Tibial nerve (tissue), 3 donors: ENCODE measurements around the gene ERCC1.

Source experiments
- CTCF ChIP-seq, 5 experiments: fragments of 200-600 bp in 3 of 5; fragments of 450-650 bp in 2 of 5; sonication (generic) in 3 of 5; IDR thresholded peaks; one replicate each; pipeline ENCODE4 v1.5.1; 2016 to 2019; ENCODE audit warnings: antibody characterized with exemption in 5 of 5, mild to moderate bottlenecking in 3 of 5, moderate library complexity in 2 of 5
- POLR2A ChIP-seq, 2 donors: fragments of 450-650 bp; IDR thresholded peaks; one replicate each; pipeline ENCODE4 v1.6.1; 2017; ENCODE audit warnings: antibody characterized with exemption in 2 of 2, mild to moderate bottlenecking in 2 of 2, moderate library complexity in 2 of 2

- TF ChIP-seq POLR2A (IDR thresholded peaks at IDR 0.05) (no peak), CTCF (IDR thresholded peaks at IDR 0.05) (no peak)
Observed at GRCh38 chr19:45464852-45465441, 41.2 kb upstream of the ERCC1 start.
